Measurements from ENCODE around the gene MYH7. TPM values are rescaled to one million over a fixed set of nuclear protein-coding genes. Genes with fewer than 3 reads are reported as not detected.

The MYH7 gene
- total RNA-seq, 1 donor from 2014 or later = not detected

DNA sequence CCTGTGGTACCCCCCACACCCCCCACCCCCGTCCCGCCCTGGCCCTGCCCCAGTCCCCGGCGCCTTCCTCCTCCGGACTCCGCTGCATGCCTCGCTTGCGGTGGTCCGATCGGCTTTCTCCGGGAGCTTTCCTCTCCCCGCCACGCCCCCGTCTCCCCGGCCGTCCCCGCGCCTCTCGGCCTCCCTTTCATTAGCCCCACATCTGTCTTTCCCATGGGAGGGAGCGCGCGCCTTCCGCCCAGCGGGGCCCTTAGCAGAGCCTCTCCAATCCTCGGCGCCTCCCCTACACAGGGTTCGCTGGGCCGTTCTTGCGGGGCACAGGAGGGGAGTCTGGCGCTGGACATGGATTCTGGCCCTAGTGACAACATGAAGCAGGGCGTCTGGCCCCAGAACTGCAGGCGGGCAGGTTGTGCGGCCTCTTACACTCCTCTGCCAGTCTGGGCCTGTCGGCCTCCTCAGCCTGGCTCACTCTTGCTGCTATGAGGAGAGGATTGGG, 69.0 kb downstream of the MYH7 start:
- TF ChIP-seq, protein P1, sequence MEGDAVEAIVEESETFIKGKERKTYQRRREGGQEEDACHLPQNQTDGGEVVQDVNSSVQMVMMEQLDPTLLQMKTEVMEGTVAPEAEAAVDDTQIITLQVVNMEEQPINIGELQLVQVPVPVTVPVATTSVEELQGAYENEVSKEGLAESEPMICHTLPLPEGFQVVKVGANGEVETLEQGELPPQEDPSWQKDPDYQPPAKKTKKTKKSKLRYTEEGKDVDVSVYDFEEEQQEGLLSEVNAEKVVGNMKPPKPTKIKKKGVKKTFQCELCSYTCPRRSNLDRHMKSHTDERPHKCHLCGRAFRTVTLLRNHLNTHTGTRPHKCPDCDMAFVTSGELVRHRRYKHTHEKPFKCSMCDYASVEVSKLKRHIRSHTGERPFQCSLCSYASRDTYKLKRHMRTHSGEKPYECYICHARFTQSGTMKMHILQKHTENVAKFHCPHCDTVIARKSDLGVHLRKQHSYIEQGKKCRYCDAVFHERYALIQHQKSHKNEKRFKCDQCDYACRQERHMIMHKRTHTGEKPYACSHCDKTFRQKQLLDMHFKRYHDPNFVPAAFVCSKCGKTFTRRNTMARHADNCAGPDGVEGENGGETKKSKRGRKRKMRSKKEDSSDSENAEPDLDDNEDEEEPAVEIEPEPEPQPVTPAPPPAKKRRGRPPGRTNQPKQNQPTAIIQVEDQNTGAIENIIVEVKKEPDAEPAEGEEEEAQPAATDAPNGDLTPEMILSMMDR (conservative IDR thresholded peaks at IDR 0.05; ENCODE audit: low read depth, low read length) = no peak
- H3K4me3 ChIP-seq (ENCODE audit: low read depth, low read length) = no peak overlapping the region
- DNase-seq (ENCODE audit: low read depth) = no peak

DNA sequence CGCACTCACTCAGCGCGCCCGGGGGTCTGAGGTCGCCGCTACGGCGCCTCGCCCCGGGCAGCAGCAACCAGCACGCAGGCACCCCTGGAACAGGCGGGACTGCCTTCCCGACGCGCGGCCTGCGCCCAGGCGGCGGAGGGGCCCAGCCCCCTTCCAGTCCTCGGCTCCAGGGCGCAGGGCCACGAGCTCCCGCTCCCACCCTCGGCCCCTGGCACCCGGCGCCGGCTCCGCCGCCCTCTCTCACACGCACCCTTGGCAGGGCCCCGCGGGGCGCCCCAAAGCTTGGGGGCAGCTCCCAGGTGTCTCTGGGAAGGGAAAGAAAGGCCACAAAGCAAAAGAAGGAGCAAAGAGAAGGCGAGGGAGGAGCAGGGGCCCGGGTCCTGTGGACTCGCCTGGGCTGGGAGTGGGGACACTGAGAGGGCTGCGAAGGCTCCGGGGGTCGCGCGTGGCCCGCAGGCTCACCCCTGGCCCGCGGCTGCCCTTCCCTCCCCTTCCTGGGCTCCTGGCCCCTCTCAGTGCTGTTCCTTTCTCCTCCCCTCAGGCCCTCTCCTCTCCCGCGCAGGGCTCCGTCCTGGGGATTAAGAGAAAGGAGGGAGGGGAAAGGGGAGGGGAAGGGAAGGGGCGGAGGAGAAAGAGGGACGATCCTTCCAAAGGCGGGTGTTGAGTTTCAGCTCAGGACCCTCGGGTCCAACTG, 69.6 kb downstream of the MYH7 start:
- TF ChIP-seq, protein P1 (conservative IDR thresholded peaks at IDR 0.05; ENCODE audit: low read depth, low read length) = no peak

DNA sequence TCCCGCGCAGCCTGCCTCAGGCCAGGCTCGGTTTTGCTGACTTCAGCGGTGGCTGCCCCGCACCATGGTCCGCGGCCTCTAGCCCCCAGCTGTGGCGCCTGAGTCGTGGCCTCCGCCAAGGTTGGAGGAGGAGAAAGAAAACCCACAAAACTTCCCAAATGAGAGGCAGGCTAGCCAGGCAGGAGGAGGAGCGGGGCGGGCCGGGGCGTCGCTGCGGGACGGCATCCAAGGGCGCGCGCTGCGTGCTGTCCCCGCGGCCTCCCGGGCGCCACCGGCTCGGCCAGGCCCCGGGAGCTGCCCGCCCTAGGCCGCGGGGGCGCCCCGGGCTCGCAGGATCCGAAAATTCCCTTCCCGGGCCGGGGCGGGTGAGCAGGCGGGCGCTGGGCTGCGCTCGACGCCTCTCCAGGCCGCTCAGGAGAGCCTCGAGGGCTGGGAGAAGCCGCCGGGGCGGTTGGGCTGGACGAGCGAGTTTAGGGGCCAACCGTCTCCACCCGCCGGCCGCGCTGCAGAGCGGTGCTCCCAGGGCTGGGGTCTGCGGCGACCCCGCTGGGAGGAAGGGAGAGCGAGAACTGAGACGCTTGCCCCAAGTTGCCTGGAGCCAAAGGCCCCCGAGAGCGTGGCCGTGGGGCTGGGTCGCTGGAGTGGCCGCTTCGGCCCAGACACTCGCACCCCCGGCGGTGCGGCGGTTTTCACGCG, 70.3 kb downstream of the MYH7 start, which contains the start of gene EFS:
Gene EFS, minus strand, starts transcription at position 137 of the 696 bp plus-strand sequence. CDS start 147 bp downstream, outside the sequence.
- no peak within 1 kb of the TSS for H3K4me3 ChIP-seq (ENCODE audit: low read depth, low read length)
- no peak for DNase-seq (ENCODE audit: low read depth)

More for the DNA sequence above, 69.6 kb downstream of the MYH7 start:
- no peak overlapping the region for H3K4me3 ChIP-seq (ENCODE audit: low read depth, low read length)
- DNase-seq (ENCODE audit: low read depth) = no peak

DNA sequence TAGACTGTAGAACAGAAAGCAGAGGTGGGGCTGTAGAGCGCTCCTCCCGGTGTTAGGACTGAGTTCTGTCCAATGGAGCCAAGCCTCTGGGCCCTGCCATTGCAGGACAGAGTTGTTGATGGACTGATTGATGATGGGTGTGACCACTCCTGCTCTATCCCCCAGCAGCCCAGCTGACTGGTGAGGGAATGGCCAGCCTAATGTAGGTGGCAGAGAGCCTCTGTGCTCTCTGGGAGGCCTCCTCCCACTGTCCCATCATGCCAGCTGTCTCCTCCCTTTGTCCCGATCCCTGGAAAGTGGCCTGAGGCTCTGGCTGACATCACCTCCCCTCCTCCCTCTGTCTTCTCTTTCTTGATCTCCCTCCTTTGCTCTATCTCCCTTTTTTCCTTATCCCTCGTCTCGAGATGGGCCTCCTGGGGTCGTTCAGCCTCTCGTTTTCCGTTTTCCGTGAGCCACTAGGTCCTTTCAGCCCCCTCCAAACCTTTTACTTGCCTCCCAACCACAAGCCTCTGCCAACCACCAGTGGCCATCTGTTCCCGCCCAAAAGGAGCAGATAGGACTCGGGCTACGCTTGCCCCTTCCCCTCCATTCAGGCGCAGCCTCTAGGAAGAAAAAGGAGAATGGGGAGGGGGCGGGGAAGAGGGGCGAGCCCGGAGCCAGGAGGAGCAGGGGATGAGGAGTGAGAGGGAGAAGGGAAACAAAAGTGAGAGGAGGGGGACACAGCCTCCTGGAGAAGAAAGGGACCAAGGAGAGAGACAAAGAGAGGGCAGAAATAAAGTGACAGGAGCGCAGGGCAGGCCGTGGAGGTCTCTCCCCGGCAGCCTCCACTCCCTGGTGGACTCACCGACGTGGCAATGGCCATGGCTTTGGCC, 71.1 kb downstream of the MYH7 start:
- TF ChIP-seq, protein P1 (conservative IDR thresholded peaks at IDR 0.05; ENCODE audit: low read depth, low read length) = no peak
- DNase-seq (ENCODE audit: low read depth) = no peak
- H3K4me3 ChIP-seq (ENCODE audit: low read depth, low read length) = no peak overlapping the region

More for the DNA sequence above, 70.3 kb downstream of the MYH7 start, which contains the start of gene EFS:
- TF ChIP-seq, protein P1 (conservative IDR thresholded peaks at IDR 0.05; ENCODE audit: low read depth, low read length) = no peak

Other genes starting within 250 kb of the MYH7 start
- not detected in 2 replicates for gene RNF212B, start 197.7 kb downstream of the MYH7 start, total RNA-seq
- gene HOMEZ, start 149.5 kb downstream of the MYH7 start, total RNA-seq = 10.4 and 11.6 TPM in 2 replicates
- 1.5 and 1.6 TPM in 2 replicates for gene PPP1R3E, start 132.8 kb downstream of the MYH7 start, total RNA-seq
- 10.7 and 13.3 TPM in 2 replicates for gene BCL2L2, start 128.8 kb downstream of the MYH7 start, total RNA-seq
- 62.2 and 79.9 TPM in 2 replicates for gene PABPN1, start 114.2 kb downstream of the MYH7 start, total RNA-seq
- gene SLC22A17, start 82.8 kb downstream of the MYH7 start, total RNA-seq = 4.3 and 7.3 TPM in 2 replicates
- 5.0 and 15.2 TPM in 2 replicates for gene EFS, start 70.5 kb downstream of the MYH7 start, total RNA-seq
- not detected in 2 replicates for gene IL25, start 62.9 kb downstream of the MYH7 start, total RNA-seq
- gene CMTM5, start 58.6 kb downstream of the MYH7 start, total RNA-seq = not detected in 2 replicates
- not detected in 2 replicates for gene MYH6, start 27.4 kb downstream of the MYH7 start, total RNA-seq
- gene NGDN, start 34.0 kb upstream of the MYH7 start, total RNA-seq = 41.3 and 41.4 TPM in 2 replicates
- 0.58 and 0.81 TPM in 2 replicates for gene ZFHX2, start 116.1 kb upstream of the MYH7 start, total RNA-seq
- 10.4 and 37.2 TPM in 2 replicates for gene THTPA, start 120.6 kb upstream of the MYH7 start, total RNA-seq
- 55.4 and 89.9 TPM in 2 replicates for gene AP1G2, start 132.1 kb upstream of the MYH7 start, total RNA-seq
- 0.06 TPM in 1 of 2 replicates, not detected in the other for gene JPH4, start 143.1 kb upstream of the MYH7 start, total RNA-seq
- gene DHRS2, start 200.7 kb upstream of the MYH7 start, total RNA-seq = 0.69 and 0.80 TPM in 2 replicates